Measurements from ENCODE around the gene APOB. TPM values are rescaled to one million over a fixed set of nuclear protein-coding genes. Genes with fewer than 3 reads are reported as not detected.

The APOB gene
- polyA plus RNA-seq, 1 of the 3 experiments (the other 2 are of a cell fraction) = not detected

- no peaks in the 10 kb centered on the region for H3F3A ChIP-seq (replicated peaks; ENCODE audit: insufficient read depth)
- no peak overlapping the region for H3K4me2 ChIP-seq
- H3K9me3 ChIP-seq = no peaks in the 10 kb centered on the region
- no peaks in the 10 kb centered on the region for H3K9me2 ChIP-seq
- H4K20me1 ChIP-seq (ENCODE audit: insufficient read depth) = no peaks in the 10 kb centered on the region
- no peak overlapping the region for H2AFZ ChIP-seq (ENCODE audit: low read depth)
- TF ChIP-seq, protein P1, sequence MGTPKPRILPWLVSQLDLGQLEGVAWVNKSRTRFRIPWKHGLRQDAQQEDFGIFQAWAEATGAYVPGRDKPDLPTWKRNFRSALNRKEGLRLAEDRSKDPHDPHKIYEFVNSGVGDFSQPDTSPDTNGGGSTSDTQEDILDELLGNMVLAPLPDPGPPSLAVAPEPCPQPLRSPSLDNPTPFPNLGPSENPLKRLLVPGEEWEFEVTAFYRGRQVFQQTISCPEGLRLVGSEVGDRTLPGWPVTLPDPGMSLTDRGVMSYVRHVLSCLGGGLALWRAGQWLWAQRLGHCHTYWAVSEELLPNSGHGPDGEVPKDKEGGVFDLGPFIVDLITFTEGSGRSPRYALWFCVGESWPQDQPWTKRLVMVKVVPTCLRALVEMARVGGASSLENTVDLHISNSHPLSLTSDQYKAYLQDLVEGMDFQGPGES (IDR thresholded peaks at IDR 0.05; ENCODE audit: low read depth, low read length) = no peak
- TF ChIP-seq RXRA (IDR thresholded peaks at IDR 0.05; ENCODE audit: borderline replicate concordance, low read depth) (no peak), ELF1 (IDR thresholded peaks at IDR 0.05) (no peak), REST (IDR thresholded peaks at IDR 0.05; ENCODE audit: low read depth, low read length) (no peak), FOSL2 (IDR thresholded peaks at IDR 0.05; ENCODE audit: borderline replicate concordance, low read depth) (no peak), FOXJ3 (CRISPR knock-in tag; IDR thresholded peaks at IDR 0.05) (no peak), TAF1 (IDR thresholded peaks at IDR 0.05; ENCODE audit: borderline replicate concordance, low read depth, low read length) (no peak), NFIC (IDR thresholded peaks at IDR 0.05; ENCODE audit: borderline replicate concordance) (no peak), NRF1 (IDR thresholded peaks at IDR 0.05; ENCODE audit: low read depth, low read length) (no peak), ZBTB33 (IDR thresholded peaks at IDR 0.05; ENCODE audit: borderline replicate concordance, low read depth) (no peak), MXI1 (IDR thresholded peaks at IDR 0.05; ENCODE audit: low read depth, low read length) (no peak), EP300 (IDR thresholded peaks at IDR 0.05; ENCODE audit: borderline replicate concordance in 1 of 2, low read depth in 1 of 2, low read length in 1 of 2) (no peak), RFX5 (IDR thresholded peaks at IDR 0.05; ENCODE audit: low read length) (no peak), GATA2 (CRISPR knock-in tag; IDR thresholded peaks at IDR 0.05) (no peak), CHD2 (IDR thresholded peaks at IDR 0.05; ENCODE audit: low read length, partially characterized antibody) (no peak), EZH2phosphoT487 (IDR thresholded peaks at IDR 0.05; ENCODE audit: borderline replicate concordance, low read depth) (no peak), GABPA (IDR thresholded peaks at IDR 0.05; ENCODE audit: low read depth) (no peak)
- TF ChIP-seq, protein P2, sequence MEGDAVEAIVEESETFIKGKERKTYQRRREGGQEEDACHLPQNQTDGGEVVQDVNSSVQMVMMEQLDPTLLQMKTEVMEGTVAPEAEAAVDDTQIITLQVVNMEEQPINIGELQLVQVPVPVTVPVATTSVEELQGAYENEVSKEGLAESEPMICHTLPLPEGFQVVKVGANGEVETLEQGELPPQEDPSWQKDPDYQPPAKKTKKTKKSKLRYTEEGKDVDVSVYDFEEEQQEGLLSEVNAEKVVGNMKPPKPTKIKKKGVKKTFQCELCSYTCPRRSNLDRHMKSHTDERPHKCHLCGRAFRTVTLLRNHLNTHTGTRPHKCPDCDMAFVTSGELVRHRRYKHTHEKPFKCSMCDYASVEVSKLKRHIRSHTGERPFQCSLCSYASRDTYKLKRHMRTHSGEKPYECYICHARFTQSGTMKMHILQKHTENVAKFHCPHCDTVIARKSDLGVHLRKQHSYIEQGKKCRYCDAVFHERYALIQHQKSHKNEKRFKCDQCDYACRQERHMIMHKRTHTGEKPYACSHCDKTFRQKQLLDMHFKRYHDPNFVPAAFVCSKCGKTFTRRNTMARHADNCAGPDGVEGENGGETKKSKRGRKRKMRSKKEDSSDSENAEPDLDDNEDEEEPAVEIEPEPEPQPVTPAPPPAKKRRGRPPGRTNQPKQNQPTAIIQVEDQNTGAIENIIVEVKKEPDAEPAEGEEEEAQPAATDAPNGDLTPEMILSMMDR (IDR thresholded peaks at IDR 0.05) = no peak
- TF ChIP-seq, protein P3, sequence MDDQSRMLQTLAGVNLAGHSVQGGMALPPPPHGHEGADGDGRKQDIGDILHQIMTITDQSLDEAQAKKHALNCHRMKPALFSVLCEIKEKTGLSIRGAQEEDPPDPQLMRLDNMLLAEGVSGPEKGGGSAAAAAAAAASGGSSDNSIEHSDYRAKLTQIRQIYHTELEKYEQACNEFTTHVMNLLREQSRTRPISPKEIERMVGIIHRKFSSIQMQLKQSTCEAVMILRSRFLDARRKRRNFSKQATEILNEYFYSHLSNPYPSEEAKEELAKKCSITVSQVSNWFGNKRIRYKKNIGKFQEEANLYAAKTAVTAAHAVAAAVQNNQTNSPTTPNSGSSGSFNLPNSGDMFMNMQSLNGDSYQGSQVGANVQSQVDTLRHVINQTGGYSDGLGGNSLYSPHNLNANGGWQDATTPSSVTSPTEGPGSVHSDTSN (IDR thresholded peaks at IDR 0.05) = no peak
- TF ChIP-seq, protein P4, sequence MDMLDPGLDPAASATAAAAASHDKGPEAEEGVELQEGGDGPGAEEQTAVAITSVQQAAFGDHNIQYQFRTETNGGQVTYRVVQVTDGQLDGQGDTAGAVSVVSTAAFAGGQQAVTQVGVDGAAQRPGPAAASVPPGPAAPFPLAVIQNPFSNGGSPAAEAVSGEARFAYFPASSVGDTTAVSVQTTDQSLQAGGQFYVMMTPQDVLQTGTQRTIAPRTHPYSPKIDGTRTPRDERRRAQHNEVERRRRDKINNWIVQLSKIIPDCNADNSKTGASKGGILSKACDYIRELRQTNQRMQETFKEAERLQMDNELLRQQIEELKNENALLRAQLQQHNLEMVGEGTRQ (IDR thresholded peaks at IDR 0.05; ENCODE audit: borderline replicate concordance, low read depth, low read length) = no peak
- ChIA-PET CTCF (interaction anchor here (1.0 to 2.2 kb wide), 3 partner anchors 10 to 345 kb away, joined by 3 to 7 read pairs (median 6); no protein-coding TSS in a partner anchor), POLR2A (no interaction called here)
- H3K9ac ChIP-seq = no peak overlapping the region
- H3K79me2 ChIP-seq (ENCODE audit: insufficient read depth) = no peaks in the 10 kb centered on the region
- H3K4me3 ChIP-seq (ENCODE audit: low read depth in 2 of 2, low read length in 1 of 2) = no peak overlapping the region
- DNase-seq = no peak
- no peaks in the 10 kb centered on the region for H3K27me3 ChIP-seq (ENCODE audit: insufficient read depth)
- H3K36me3 ChIP-seq (replicated peaks in 1 of 2; ENCODE audit: control insufficient read depth in 1 of 2, insufficient read depth in 2 of 2, low read length in 1 of 2) = no peaks in the 10 kb centered on the region
- WGBS (ENCODE audit: low lambda C conversion rate) = 32% methylated on average over 6 of the region's 6 CpGs
- H3K4me1 ChIP-seq (ENCODE audit: control insufficient read depth in 1 of 2, insufficient read depth in 2 of 2, low read depth in 1 of 2, low read length in 1 of 2) = peaks cover 0 to 5% of the 10 kb centered on the region in 2 experiments; a peak in 1 of 4 replicates
- no peak overlapping the region for H3K27ac ChIP-seq (ENCODE audit: low read depth in 2 of 2, low read length in 1 of 2)
Measured at GRCh38 chr2:21006423-21007128, 37.3 kb downstream of the APOB start.
